Naive thymus-derived CD8-positive, alpha-beta T cell (primary cell): ENCODE data around the gene ANGPT4. TPM values are rescaled to one million over a fixed set of nuclear protein-coding genes. Genes with fewer than 3 reads are reported as not detected.

Experiments used
- ATAC-seq, 2 donors: fragments of 150-1000 bp; cut with Tn5 transposase in 1 of 2; sonication (Bioruptor Pico), chemical (Tn5 transposase) in 1 of 2; 1 replicate in 1 of 2; 2 replicates in 1 of 2; pipeline ENCODE4 v1.10.0; 2021; ENCODE audit warnings: mild to moderate bottlenecking in 2 of 2, moderate library complexity in 2 of 2
- POLR2A ChIA-PET: fragments of 350-600 bp; sonication (Branson Sonifier 250); formaldehyde crosslinking; loops from one replicate; lab custom pipeline; 2021; ENCODE audit warnings: antibody characterized with exemption; lab: Charles Lee
- DNase-seq, 10 donors: peaks; one replicate each; pipeline versions ENCODE4 v3.0.0 to v3.0.0-alpha.2; 2020 to 2022
- H3K27ac Mint-ChIP-seq, 10 donors: one replicate each; pipeline ENCODE4 v1.8.0; 2020 to 2022; ENCODE audit warnings: mild to moderate bottlenecking in 10 of 10, mixed read lengths in 10 of 10, moderate library complexity in 4 of 10, inconsistent platforms in 1 of 10
- H3K27me3 Mint-ChIP-seq, 5 donors: one replicate each; pipeline ENCODE4 v1.8.0; 2021 to 2022; ENCODE audit warnings: mixed read lengths in 5 of 5
- H3K36me3 Mint-ChIP-seq, 3 donors: one replicate each; pipeline ENCODE4 v1.8.0; 2020 to 2022; ENCODE audit warnings: mixed read lengths in 3 of 3, mild to moderate bottlenecking in 2 of 3, inconsistent platforms in 1 of 3
- H3K4me1 Mint-ChIP-seq, 4 donors: one replicate each; pipeline ENCODE4 v1.8.0; 2021 to 2022; ENCODE audit warnings: mixed read lengths in 4 of 4
- H3K4me3 Mint-ChIP-seq, 10 donors: one replicate each; pipeline ENCODE4 v1.8.0; 2020 to 2022; ENCODE audit warnings: mild to moderate bottlenecking in 10 of 10, mixed read lengths in 10 of 10, moderate library complexity in 6 of 10, inconsistent platforms in 1 of 10
- H3K9me3 Mint-ChIP-seq, 9 donors: one replicate each; pipeline ENCODE4 v1.8.0; 2020 to 2022; ENCODE audit warnings: mixed read lengths in 9 of 9, mild to moderate bottlenecking in 3 of 9, inconsistent platforms in 1 of 9, moderate library complexity in 1 of 9
- polyA plus RNA-seq, 3 donors: library from polyadenylated mRNA; unstranded; fragments of 300-500 nt; fragmentation: Illumina TruSeq; gene quantifications; one replicate each; pipeline ENCODE4 v1.2.3, GENCODE V29; 2021
- total RNA-seq, 8 experiments: library from RNA in 2 of 8; stranded (reverse) in 2 of 8; gene quantifications; one replicate each; pipeline ENCODE4 v1.2.3 and lab custom pipeline; 2021 to 2026

The ANGPT4 gene
- total and polyA plus RNA-seq, 5 experiments from 2014 or later = not detected

- no peak overlapping the region for H3K4me3 Mint-ChIP-seq
- no peaks in the 10 kb centered on the region for H3K36me3 Mint-ChIP-seq
- peaks cover 0 to 10% (median 3%) of the 10 kb centered on the region in 4 donors for H3K4me1 Mint-ChIP-seq
- DNase-seq = peak in 4 of 10 donors; percentile 4 to 18 (median 11)
- no peak overlapping the region for H3K27ac Mint-ChIP-seq
- no peaks in the 10 kb centered on the region for H3K9me3 Mint-ChIP-seq
- no peak for ATAC-seq
- POLR2A ChIA-PET = no interaction called here
- peaks cover 0 to 8% (median 4%) of the 10 kb centered on the region in 5 donors for H3K27me3 Mint-ChIP-seq
These were observed 37.4 kb downstream of the ANGPT4 start for GRCh38 chr20:878511-879307.

- H3K27me3 Mint-ChIP-seq = peaks cover 0 to 7% (median 4%) of the 10 kb centered on the region in 5 donors
- H3K27ac Mint-ChIP-seq = no peak overlapping the region
- no peak overlapping the region for H3K4me3 Mint-ChIP-seq
- peaks cover 0 to 10% (median 6%) of the 10 kb centered on the region in 4 donors for H3K4me1 Mint-ChIP-seq
- ATAC-seq (no peak), DNase-seq (no peak)
- no peaks in the 10 kb centered on the region for H3K9me3 Mint-ChIP-seq
- no peaks in the 10 kb centered on the region for H3K36me3 Mint-ChIP-seq
- POLR2A ChIA-PET = no interaction called here
These were observed 38.3 kb downstream of the ANGPT4 start for GRCh38 chr20:877814-878213.

- Mint-ChIP-seq H3K36me3 (no peaks in the 10 kb centered on the region), H3K4me1 (peaks cover 0 to 7% (median 1%) of the 10 kb centered on the region in 4 donors)
- POLR2A ChIA-PET = no interaction called here
These were observed 41.0 kb downstream of the ANGPT4 start for GRCh38 chr20:875115-875514.

GRCh38 chr20:873875-874607 is 42.1 kb downstream of the ANGPT4 start:
- peak overlapping the region in 1 of 10 donors; percentile 74 for H3K27ac Mint-ChIP-seq
- H3K4me3 Mint-ChIP-seq = no peak overlapping the region

More at GRCh38 chr20:875115-875514, 41.0 kb downstream of the ANGPT4 start:
- peaks cover 0 to 9% (median 0%) of the 10 kb centered on the region in 5 donors for H3K27me3 Mint-ChIP-seq
- ATAC-seq = no peak
- no peak overlapping the region for H3K27ac Mint-ChIP-seq
- no peaks in the 10 kb centered on the region for H3K9me3 Mint-ChIP-seq
- no peak overlapping the region for H3K4me3 Mint-ChIP-seq
- no peak for DNase-seq

GRCh38 chr20:872855-873520 is 43.1 kb downstream of the ANGPT4 start:
- Mint-ChIP-seq H3K4me1 (peaks cover 0 to 10% (median 1%) of the 10 kb centered on the region in 4 donors), H3K27me3 (peaks cover 0 to 9% (median 0%) of the 10 kb centered on the region in 5 donors), H3K4me3 (no peak overlapping the region), H3K9me3 (no peaks in the 10 kb centered on the region), H3K36me3 (no peaks in the 10 kb centered on the region), H3K27ac (no peak overlapping the region)
- ATAC-seq (no peak), DNase-seq (no peak)
- POLR2A ChIA-PET = no interaction called here

More at GRCh38 chr20:873875-874607, 42.1 kb downstream of the ANGPT4 start:
- no peaks in the 10 kb centered on the region for H3K36me3 Mint-ChIP-seq
- no peaks in the 10 kb centered on the region for H3K9me3 Mint-ChIP-seq
- no peak for ATAC-seq
- DNase-seq = no peak
- H3K27me3 Mint-ChIP-seq = peaks cover 0 to 9% (median 0%) of the 10 kb centered on the region in 5 donors
- POLR2A ChIA-PET = no interaction called here
- H3K4me1 Mint-ChIP-seq = peaks cover 0 to 10% (median 1%) of the 10 kb centered on the region in 4 donors

GRCh38 chr20:871948-872347 is 44.2 kb downstream of the ANGPT4 start:
- no peak for ATAC-seq
- H3K4me3 Mint-ChIP-seq = no peak overlapping the region
- POLR2A ChIA-PET = no interaction called here
- H3K27ac Mint-ChIP-seq = no peak overlapping the region
- DNase-seq = no peak
- H3K27me3 Mint-ChIP-seq = peaks cover 0 to 9% (median 0%) of the 10 kb centered on the region in 5 donors
- H3K36me3 Mint-ChIP-seq = no peaks in the 10 kb centered on the region
- peaks cover 0 to 10% (median 1%) of the 10 kb centered on the region in 4 donors for H3K4me1 Mint-ChIP-seq
- H3K9me3 Mint-ChIP-seq = no peaks in the 10 kb centered on the region

GRCh38 chr20:871436-871835 is 44.7 kb downstream of the ANGPT4 start:
- Mint-ChIP-seq H3K27me3 (peaks cover 0 to 9% (median 0%) of the 10 kb centered on the region in 5 donors), H3K4me3 (no peak overlapping the region), H3K4me1 (peaks cover 0 to 10% (median 1%) of the 10 kb centered on the region in 4 donors), H3K27ac (no peak overlapping the region), H3K9me3 (no peaks in the 10 kb centered on the region), H3K36me3 (no peaks in the 10 kb centered on the region)
- ATAC-seq = no peak
- DNase-seq = no peak
- POLR2A ChIA-PET = interaction anchor here (0.6 kb wide), 1 partner anchor 53 kb away, joined by 3 read pairs; no protein-coding TSS in a partner anchor

- Mint-ChIP-seq H3K4me1 (peaks cover 0 to 10% (median 1%) of the 10 kb centered on the region in 4 donors), H3K36me3 (no peaks in the 10 kb centered on the region), H3K27ac (no peak overlapping the region), H3K27me3 (peaks cover 0 to 9% (median 0%) of the 10 kb centered on the region in 5 donors), H3K9me3 (no peaks in the 10 kb centered on the region), H3K4me3 (no peak overlapping the region)
- POLR2A ChIA-PET = interaction anchor here (0.6 kb wide), 1 partner anchor 52 kb away, joined by 3 read pairs; no protein-coding TSS in a partner anchor
- ATAC-seq = no peak
- DNase-seq = no peak
These were observed 45.4 kb downstream of the ANGPT4 start for GRCh38 chr20:870758-871157.

GRCh38 chr20:869606-870005 is 46.5 kb downstream of the ANGPT4 start:
- Mint-ChIP-seq H3K4me1 (peaks cover 0 to 10% (median 1%) of the 10 kb centered on the region in 4 donors), H3K27ac (peak overlapping the region in 1 of 10 donors; percentile 53)
- POLR2A ChIA-PET = no interaction called here

GRCh38 chr20:868279-868678 is 47.9 kb downstream of the ANGPT4 start:
- Mint-ChIP-seq H3K9me3 (no peaks in the 10 kb centered on the region), H3K4me3 (no peak overlapping the region), H3K36me3 (no peaks in the 10 kb centered on the region), H3K27me3 (peaks cover 0 to 5% (median 0%) of the 10 kb centered on the region in 5 donors), H3K27ac (no peak overlapping the region), H3K4me1 (peaks cover 0 to 4% (median under 1%) of the 10 kb centered on the region in 4 donors)
- DNase-seq (no peak), ATAC-seq (no peak)
- POLR2A ChIA-PET = interaction anchor here (0.7 kb wide), 1 partner anchor 819 kb away, joined by 8 read pairs; no protein-coding TSS in a partner anchor

More at GRCh38 chr20:869606-870005, 46.5 kb downstream of the ANGPT4 start:
- peaks cover 0 to 9% (median 0%) of the 10 kb centered on the region in 5 donors for H3K27me3 Mint-ChIP-seq
- ATAC-seq = no peak
- DNase-seq = no peak
- H3K9me3 Mint-ChIP-seq = no peaks in the 10 kb centered on the region
- H3K4me3 Mint-ChIP-seq = no peak overlapping the region
- no peaks in the 10 kb centered on the region for H3K36me3 Mint-ChIP-seq

GRCh38 chr20:865440-865839 is 50.7 kb downstream of the ANGPT4 start:
- no peak for ATAC-seq
- H3K4me3 Mint-ChIP-seq = no peak overlapping the region

GRCh38 chr20:860891-861290 is 55.2 kb downstream of the ANGPT4 start:
- POLR2A ChIA-PET = no interaction called here
- ATAC-seq = no peak
- no peak for DNase-seq
- H3K27ac Mint-ChIP-seq = peak overlapping the region in 2 of 10 donors; percentile 51 to 63
- H3K4me3 Mint-ChIP-seq = no peak overlapping the region
- H3K4me1 Mint-ChIP-seq = peaks cover 17 to 39% (median 34%) of the 10 kb centered on the region in 4 donors
- H3K9me3 Mint-ChIP-seq = no peaks in the 10 kb centered on the region
- H3K36me3 Mint-ChIP-seq = no peaks in the 10 kb centered on the region
- H3K27me3 Mint-ChIP-seq = no peaks in the 10 kb centered on the region

More at GRCh38 chr20:865440-865839, 50.7 kb downstream of the ANGPT4 start:
- no peaks in the 10 kb centered on the region for H3K36me3 Mint-ChIP-seq
- POLR2A ChIA-PET = no interaction called here
- no peaks in the 10 kb centered on the region for H3K9me3 Mint-ChIP-seq
- no peak overlapping the region for H3K27ac Mint-ChIP-seq
- no peak for DNase-seq
- peaks cover 0 to 4% (median 0%) of the 10 kb centered on the region in 4 donors for H3K4me1 Mint-ChIP-seq
- H3K27me3 Mint-ChIP-seq = no peaks in the 10 kb centered on the region
